SKM-1 treated with dmso at 0.1 percent for 144 hours (cell line): ENCODE data around the gene PDE4B.

ENCODE experiments used
- DNase-seq: peaks from one replicate; lab custom pipeline; 2025; ENCODE audit not compliant: unreplicated experiment; lab: John Stamatoyannopoulos, UW

Gene PDE4B

GRCh38 chr1:66175581-66175980, 382.9 kb downstream of the PDE4B start:
- DNase-seq = no peak

- no peak for DNase-seq
Measured at GRCh38 chr1:66176012-66176715, 383.5 kb downstream of the PDE4B start.

- no peak for DNase-seq
Measured at GRCh38 chr1:66176832-66177231, 384.1 kb downstream of the PDE4B start.

GRCh38 chr1:66177510-66177909, 384.8 kb downstream of the PDE4B start:
- no peak for DNase-seq

- DNase-seq = no peak
Measured at GRCh38 chr1:66182026-66182425, 389.3 kb downstream of the PDE4B start.

- no peak for DNase-seq
Measured at GRCh38 chr1:66182551-66183178, 390.0 kb downstream of the PDE4B start.

GRCh38 chr1:66183400-66183799, 390.7 kb downstream of the PDE4B start:
- no peak for DNase-seq

GRCh38 chr1:66197120-66197519, 404.4 kb downstream of the PDE4B start:
- no peak for DNase-seq

GRCh38 chr1:66197785-66198184, 405.1 kb downstream of the PDE4B start:
- no peak for DNase-seq

- DNase-seq = no peak
Measured at GRCh38 chr1:66206563-66207144, 414.0 kb downstream of the PDE4B start.

- no peak for DNase-seq
Measured at GRCh38 chr1:66207484-66207883, 414.8 kb downstream of the PDE4B start.

- DNase-seq = no peak
Measured at GRCh38 chr1:66208632-66209031, 415.9 kb downstream of the PDE4B start.

- DNase-seq = no peak
Measured at GRCh38 chr1:66210635-66211244, 418.0 kb downstream of the PDE4B start.

- DNase-seq = no peak
Measured at GRCh38 chr1:66211521-66211920, 418.8 kb downstream of the PDE4B start.

GRCh38 chr1:66213491-66213890, 420.8 kb downstream of the PDE4B start:
- DNase-seq = no peak

- DNase-seq = no peak
Measured at GRCh38 chr1:66214901-66215300, 422.2 kb downstream of the PDE4B start.

GRCh38 chr1:66217021-66217420, 424.3 kb downstream of the PDE4B start:
- no peak for DNase-seq

GRCh38 chr1:66217561-66217960, 424.9 kb downstream of the PDE4B start:
- DNase-seq = no peak

- DNase-seq = no peak
Measured at GRCh38 chr1:66220477-66220876, 427.8 kb downstream of the PDE4B start.

- DNase-seq = no peak
Measured at GRCh38 chr1:66223681-66224080, 431.0 kb downstream of the PDE4B start.

- DNase-seq = no peak
Measured at GRCh38 chr1:66226985-66227384, 434.3 kb downstream of the PDE4B start.

- no peak for DNase-seq
Measured at GRCh38 chr1:66227966-66228365, 435.3 kb downstream of the PDE4B start.
